ENCODE data around the gene TRMU.

The TRMU gene

DNA sequence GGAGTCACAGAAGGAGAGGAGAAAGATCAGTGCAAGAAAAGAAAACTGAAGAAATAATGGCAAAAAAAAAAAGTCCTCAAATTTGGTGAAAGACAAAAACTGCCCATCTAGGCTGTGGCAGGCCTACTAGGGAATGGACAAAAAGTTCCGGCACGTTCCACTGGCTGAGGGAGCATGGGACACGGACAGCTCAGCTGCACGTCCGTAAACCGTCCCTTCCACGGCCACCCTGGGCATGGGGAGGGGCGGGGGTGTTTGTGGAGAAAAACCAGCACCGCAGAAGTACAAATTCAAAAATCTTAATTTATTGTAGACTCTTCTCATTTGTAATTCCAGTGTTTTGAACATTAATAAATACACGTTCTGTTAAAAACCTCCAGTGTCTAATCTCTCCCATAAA lies 25.4 kb downstream of the TRMU start:
- no peaks in the 10 kb centered on the region for H3K27me3 ChIP-seq (ENCODE audit: low read depth, low read length)
- H3K4me3 ChIP-seq (ENCODE audit: low read depth in 1 of 2, low read length in 2 of 2) = no peak overlapping the region
- H3K27ac ChIP-seq (ENCODE audit: low read length) = no peak overlapping the region
- H3K4me1 ChIP-seq (ENCODE audit: control insufficient read depth in 1 of 2, insufficient read depth in 2 of 2, low read length in 2 of 2) = no peaks in the 10 kb centered on the region
- no peaks in the 10 kb centered on the region for H3K9me3 ChIP-seq (ENCODE audit: control insufficient read depth in 1 of 2, low read length in 2 of 2)
- H3K36me3 ChIP-seq (ENCODE audit: control insufficient read depth in 1 of 2, insufficient read depth in 2 of 2, low read length in 2 of 2) = peaks cover 0 to 18% of the 10 kb centered on the region in 2 donors

DNA sequence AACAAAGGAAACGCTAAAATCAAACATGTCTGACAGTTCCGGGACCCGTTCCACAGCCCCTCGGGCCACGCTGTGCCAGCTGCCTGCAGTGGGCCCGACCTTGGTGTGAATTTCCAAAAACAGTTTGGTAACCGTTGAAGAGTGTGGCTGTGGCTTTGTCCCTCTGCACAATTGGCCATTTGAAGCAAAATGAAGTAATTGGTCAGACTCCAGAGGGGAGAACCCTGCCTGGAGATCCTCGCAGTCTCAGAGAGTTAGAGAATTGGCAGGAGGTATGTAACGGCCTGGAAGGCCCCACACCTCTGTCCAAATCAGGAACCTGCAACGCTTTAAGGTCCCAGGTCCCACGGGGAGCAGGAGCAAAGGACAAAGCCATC lies 26.3 kb downstream of the TRMU start:
- Histone ChIP-seq H3K4me3 (ENCODE audit: low read depth in 1 of 2, low read length in 2 of 2) (no peak overlapping the region), H3K9me3 (ENCODE audit: control insufficient read depth in 1 of 2, low read length in 2 of 2) (no peaks in the 10 kb centered on the region), H3K27me3 (ENCODE audit: low read depth, low read length) (peaks cover 3% of the 10 kb centered on the region), H3K36me3 (ENCODE audit: control insufficient read depth in 1 of 2, insufficient read depth in 2 of 2, low read length in 2 of 2) (peaks cover 0 to 9% of the 10 kb centered on the region in 2 donors), H3K4me1 (ENCODE audit: control insufficient read depth in 1 of 2, insufficient read depth in 2 of 2, low read length in 2 of 2) (no peaks in the 10 kb centered on the region), H3K27ac (ENCODE audit: low read length) (no peak overlapping the region)

DNA sequence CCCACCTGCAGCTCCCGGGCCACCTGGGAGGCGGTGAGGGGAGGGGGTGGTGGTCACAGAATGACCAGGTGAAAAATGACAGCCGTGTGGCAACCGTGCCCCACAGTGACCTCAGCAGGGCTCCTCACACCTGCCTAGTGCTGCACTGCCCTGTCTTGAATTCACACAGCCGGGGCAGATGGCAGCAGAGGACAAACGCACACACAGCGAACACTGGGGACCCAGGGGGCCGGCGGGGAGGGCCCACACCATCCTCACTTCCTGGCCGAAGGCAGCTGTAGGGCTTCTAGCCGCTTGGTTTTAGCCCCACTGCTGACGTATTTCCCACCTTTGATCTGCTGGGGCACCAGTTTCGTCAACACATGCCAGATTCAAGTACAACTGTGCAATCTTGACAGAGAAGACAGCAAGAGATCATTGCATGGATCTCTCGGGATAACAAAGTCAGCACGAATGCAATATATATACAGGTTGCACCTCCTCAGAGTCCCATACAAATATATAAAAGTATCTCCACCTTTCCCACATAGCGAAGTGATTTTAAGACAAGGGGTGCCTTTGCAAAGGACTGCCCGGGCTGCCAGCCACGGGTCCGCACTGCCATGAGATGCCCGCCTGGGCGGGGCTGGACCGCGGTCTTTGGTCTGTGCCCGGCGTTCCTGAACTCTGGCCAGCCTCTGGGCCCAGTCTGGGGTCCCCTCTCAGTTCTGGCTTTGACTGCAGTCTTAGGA lies 26.9 kb downstream of the TRMU start:
- H3K4me3 ChIP-seq (ENCODE audit: low read depth in 1 of 2, low read length in 2 of 2) = no peak overlapping the region
- peaks cover 4% of the 10 kb centered on the region for H3K27me3 ChIP-seq (ENCODE audit: low read depth, low read length)
- no peak overlapping the region for H3K27ac ChIP-seq (ENCODE audit: low read length)
- H3K9me3 ChIP-seq (ENCODE audit: control insufficient read depth in 1 of 2, low read length in 2 of 2) = no peaks in the 10 kb centered on the region
- no peaks in the 10 kb centered on the region for H3K4me1 ChIP-seq (ENCODE audit: control insufficient read depth in 1 of 2, insufficient read depth in 2 of 2, low read length in 2 of 2)
- peaks cover 0 to 5% of the 10 kb centered on the region in 2 donors for H3K36me3 ChIP-seq (ENCODE audit: control insufficient read depth in 1 of 2, insufficient read depth in 2 of 2, low read length in 2 of 2)

DNA sequence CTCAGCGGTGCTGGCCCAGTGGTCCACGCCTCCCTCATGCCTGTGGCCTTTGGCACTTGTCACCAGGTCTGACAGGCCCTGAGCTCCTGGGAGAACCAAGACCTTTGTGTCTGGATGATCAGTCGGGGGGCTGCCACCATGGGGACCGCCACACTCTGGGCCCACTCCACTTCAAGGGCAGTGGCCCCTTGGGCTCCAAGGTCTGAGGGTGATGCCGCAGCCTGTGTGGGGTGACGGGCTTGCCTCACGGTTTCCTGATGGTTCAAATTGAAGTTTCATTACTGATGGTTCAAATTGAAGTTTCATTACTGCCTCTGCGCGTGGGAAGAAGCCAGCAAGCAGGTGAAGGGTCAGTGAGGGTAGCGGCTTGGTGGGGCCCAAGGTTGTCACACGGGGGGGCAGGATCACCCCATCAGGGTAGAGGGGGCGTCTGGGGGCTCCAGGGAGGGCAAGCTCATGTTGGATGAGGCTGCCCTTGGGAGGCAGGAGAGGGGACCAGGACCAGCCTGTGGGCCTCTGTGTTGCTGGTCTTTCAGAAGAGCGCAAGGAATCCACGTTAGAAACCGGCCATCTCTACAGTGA lies 27.5 kb downstream of the TRMU start:
- Histone ChIP-seq H3K9me3 (ENCODE audit: control insufficient read depth in 1 of 2, low read length in 2 of 2) (no peaks in the 10 kb centered on the region), H3K4me1 (ENCODE audit: control insufficient read depth in 1 of 2, insufficient read depth in 2 of 2, low read length in 2 of 2) (no peaks in the 10 kb centered on the region), H3K27me3 (ENCODE audit: low read depth, low read length) (peaks cover 5% of the 10 kb centered on the region), H3K4me3 (ENCODE audit: low read depth in 1 of 2, low read length in 2 of 2) (no peak overlapping the region), H3K36me3 (ENCODE audit: control insufficient read depth in 1 of 2, insufficient read depth in 2 of 2, low read length in 2 of 2) (peaks cover 0 to 4% of the 10 kb centered on the region in 2 donors), H3K27ac (ENCODE audit: low read length) (no peak overlapping the region)

DNA sequence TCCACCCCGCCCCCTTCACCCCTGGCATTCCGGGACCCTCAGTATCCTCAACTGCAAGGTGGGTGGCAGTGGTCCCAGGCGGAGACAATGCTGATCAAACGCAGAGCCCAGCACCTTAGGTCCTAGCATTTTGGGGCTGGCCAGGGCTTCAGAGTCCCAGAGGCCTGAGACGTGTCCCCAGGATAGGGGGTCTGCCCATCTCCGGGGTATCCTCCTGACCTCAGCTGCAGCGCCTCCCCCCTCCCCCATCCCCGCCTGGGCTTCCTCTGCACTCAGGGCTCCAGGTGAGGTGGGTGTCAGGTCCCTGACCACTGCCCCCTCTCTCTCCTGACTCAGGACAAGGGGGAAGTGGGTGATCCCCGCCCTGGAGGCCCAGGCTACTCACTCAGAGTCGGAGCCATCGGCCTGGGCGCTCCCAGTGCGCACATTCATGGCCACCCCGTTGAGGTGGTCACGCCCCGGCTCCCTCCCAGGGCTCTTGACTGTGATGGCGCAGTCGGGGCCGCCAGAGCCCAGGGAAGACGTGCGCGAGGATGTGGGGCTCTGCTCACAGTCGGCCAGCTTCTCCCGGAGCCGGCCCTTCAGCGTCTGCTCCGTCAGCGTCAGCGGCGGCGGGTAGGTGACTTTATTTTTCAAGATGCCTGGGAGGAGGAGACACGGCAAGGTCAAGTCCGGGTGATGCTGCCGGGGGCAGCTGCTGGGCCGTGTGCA lies 28.3 kb downstream of the TRMU start:
- Histone ChIP-seq H3K9me3 (ENCODE audit: control insufficient read depth in 1 of 2, low read length in 2 of 2) (no peaks in the 10 kb centered on the region), H3K4me1 (ENCODE audit: control insufficient read depth in 1 of 2, insufficient read depth in 2 of 2, low read length in 2 of 2) (no peaks in the 10 kb centered on the region), H3K27me3 (ENCODE audit: low read depth, low read length) (peaks cover 5% of the 10 kb centered on the region), H3K36me3 (ENCODE audit: control insufficient read depth in 1 of 2, insufficient read depth in 2 of 2, low read length in 2 of 2) (peaks cover 0 to 1% of the 10 kb centered on the region in 2 donors), H3K4me3 (ENCODE audit: low read depth in 1 of 2, low read length in 2 of 2) (no peak overlapping the region), H3K27ac (ENCODE audit: low read length) (no peak overlapping the region)

DNA sequence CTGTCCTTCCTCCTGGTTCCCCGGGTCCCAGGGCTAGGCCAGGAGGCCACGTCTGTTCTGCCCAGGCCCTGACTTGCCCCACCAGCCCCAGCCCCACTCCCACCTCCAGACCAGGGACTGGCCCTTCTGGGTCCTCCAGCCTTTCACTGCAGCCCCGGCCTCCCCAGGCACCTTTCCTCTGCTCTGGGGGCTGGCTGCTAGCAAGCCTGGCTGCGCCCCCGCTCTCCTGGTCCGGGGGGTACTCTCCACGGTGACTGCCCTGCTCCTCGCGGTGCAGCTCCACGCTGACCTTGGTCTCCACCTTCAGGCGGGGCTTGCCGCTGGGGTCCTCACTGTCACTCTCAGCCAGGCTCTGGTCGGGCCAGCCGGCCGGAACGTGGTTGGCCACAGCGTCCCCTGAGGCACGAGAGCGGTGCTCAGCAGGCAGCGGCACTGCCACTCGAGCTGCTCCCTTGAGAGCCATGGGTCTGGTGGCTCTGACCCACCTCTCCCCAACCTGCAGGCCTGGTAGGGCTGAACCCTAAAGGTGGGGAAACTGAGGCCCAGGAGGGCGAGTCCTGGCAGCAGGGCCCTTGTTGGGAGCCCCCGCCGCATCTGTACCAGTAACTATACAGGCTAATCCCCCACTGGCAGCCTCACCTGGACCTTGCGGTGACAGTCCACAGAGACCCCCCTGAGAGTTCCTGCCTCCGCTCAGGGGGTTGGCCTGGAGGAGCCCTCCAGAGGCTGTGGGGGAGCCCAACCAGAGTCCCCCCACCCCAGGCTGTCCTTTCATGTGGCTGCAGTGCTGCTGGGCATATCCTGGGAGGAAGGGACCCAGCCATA lies 29.0 kb downstream of the TRMU start:
- no peak overlapping the region for H3K27ac ChIP-seq (ENCODE audit: low read length)
- peaks cover 5% of the 10 kb centered on the region for H3K27me3 ChIP-seq (ENCODE audit: low read depth, low read length)
- no peak overlapping the region for H3K4me3 ChIP-seq (ENCODE audit: low read depth in 1 of 2, low read length in 2 of 2)
- no peaks in the 10 kb centered on the region for H3K4me1 ChIP-seq (ENCODE audit: control insufficient read depth in 1 of 2, insufficient read depth in 2 of 2, low read length in 2 of 2)
- H3K9me3 ChIP-seq (ENCODE audit: control insufficient read depth in 1 of 2, low read length in 2 of 2) = no peaks in the 10 kb centered on the region
- H3K36me3 ChIP-seq (ENCODE audit: control insufficient read depth in 1 of 2, insufficient read depth in 2 of 2, low read length in 2 of 2) = no peaks in the 10 kb centered on the region

DNA sequence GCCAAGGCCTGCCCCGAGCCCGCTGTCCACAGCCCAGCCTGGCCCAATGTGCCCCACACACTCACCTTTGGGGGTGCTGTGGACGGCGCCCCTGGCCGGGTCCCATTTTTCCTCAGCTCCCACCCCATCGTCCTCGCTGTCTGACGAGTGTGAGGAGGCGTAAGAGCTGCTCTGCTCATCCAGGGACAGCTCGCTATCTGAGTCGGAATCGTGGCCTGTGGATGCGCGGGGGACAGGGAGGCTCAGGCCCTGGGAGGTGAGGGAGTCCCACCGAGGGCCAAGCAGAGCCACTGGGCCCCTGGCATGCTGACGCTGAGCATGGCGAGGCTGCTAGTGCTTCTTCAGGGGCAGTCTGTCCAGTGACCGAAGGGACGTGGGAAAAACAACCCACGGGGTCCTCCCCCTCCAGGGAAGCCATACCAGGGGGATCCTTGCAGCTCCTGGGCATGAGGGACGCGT lies 29.7 kb downstream of the TRMU start:
- H3K9me3 ChIP-seq (ENCODE audit: control insufficient read depth in 1 of 2, low read length in 2 of 2) = no peaks in the 10 kb centered on the region
- H3K27ac ChIP-seq (ENCODE audit: low read length) = no peak overlapping the region
- no peaks in the 10 kb centered on the region for H3K4me1 ChIP-seq (ENCODE audit: control insufficient read depth in 1 of 2, insufficient read depth in 2 of 2, low read length in 2 of 2)
- H3K36me3 ChIP-seq (ENCODE audit: control insufficient read depth in 1 of 2, insufficient read depth in 2 of 2, low read length in 2 of 2) = no peaks in the 10 kb centered on the region
- peaks cover 5% of the 10 kb centered on the region for H3K27me3 ChIP-seq (ENCODE audit: low read depth, low read length)
- no peak overlapping the region for H3K4me3 ChIP-seq (ENCODE audit: low read depth in 1 of 2, low read length in 2 of 2)

DNA sequence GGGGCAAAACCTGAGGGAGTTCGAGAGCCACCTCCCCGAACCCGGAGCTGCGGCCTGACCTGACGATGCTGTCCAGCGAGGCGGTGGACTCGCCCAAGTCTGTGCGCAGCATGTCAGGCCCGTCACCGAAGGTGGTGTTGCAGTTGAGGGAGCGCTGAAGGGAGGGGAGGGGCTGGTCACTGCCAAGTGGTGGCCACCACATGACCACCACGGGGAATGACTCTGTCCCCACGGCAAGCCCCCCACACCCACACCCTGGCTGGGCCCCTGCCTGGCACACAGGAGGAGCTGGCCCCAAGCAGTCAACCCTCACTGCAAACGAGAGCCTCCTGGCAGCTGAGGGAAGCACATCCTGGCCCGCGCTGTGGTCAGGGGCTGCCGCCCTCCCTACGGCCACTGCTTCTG lies 30.8 kb downstream of the TRMU start:
- H3K27me3 ChIP-seq (ENCODE audit: low read depth, low read length) = peaks cover 5% of the 10 kb centered on the region
- no peaks in the 10 kb centered on the region for H3K36me3 ChIP-seq (ENCODE audit: control insufficient read depth in 1 of 2, insufficient read depth in 2 of 2, low read length in 2 of 2)
- H3K4me3 ChIP-seq (ENCODE audit: low read depth in 1 of 2, low read length in 2 of 2) = no peak overlapping the region
- H3K27ac ChIP-seq (ENCODE audit: low read length) = no peak overlapping the region
- no peaks in the 10 kb centered on the region for H3K4me1 ChIP-seq (ENCODE audit: control insufficient read depth in 1 of 2, insufficient read depth in 2 of 2, low read length in 2 of 2)
- H3K9me3 ChIP-seq (ENCODE audit: control insufficient read depth in 1 of 2, low read length in 2 of 2) = no peaks in the 10 kb centered on the region

DNA sequence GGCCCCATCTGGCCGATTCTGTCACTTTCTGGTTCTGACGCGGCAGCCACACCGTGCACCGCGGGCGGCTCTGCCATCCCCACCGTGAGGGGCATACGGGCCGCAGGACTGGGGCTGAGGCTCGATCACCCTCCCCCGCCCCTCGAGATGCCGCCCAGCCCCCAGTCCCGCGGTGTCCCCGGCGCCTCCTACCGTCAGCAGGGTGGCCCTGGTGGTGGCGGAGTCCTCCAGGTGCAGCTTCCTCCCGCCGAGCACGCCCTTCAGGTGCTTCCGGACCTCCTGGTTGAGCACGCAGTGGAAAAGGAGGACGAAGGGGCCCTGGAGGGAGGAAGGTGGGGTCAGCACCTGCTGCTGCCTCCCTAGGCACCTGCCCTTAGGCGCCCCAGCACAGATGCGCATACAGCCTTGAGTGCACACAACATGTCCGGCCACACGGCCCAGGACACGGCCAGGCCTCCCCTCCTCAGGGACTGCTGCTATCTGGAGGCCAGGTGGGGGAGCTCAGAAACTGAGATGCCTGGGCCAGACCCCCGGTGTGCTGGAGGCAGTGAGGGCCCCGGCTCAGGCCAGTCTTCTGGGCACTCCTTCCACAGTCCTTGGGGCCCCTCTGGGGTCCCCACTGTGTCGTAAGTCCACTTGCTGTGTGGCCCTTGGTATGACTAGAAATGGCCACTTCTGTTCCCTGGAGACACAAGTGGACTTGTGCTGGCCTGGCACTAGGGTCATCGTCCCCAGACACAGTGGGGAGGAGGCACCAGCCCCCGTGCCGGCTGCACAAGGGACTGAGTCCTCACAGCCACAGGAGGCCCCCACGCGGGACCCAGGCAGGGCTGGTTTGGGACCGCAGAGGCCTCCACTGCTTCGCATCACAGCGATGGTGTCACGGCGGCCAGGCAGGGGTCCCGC lies 31.5 kb downstream of the TRMU start:
- H3K27me3 ChIP-seq (ENCODE audit: low read depth, low read length) = peaks cover 5% of the 10 kb centered on the region
- no peak overlapping the region for H3K27ac ChIP-seq (ENCODE audit: low read length)
- H3K4me3 ChIP-seq (ENCODE audit: low read depth in 1 of 2, low read length in 2 of 2) = no peak overlapping the region
- H3K9me3 ChIP-seq (ENCODE audit: control insufficient read depth in 1 of 2, low read length in 2 of 2) = no peaks in the 10 kb centered on the region
- H3K36me3 ChIP-seq (ENCODE audit: control insufficient read depth in 1 of 2, insufficient read depth in 2 of 2, low read length in 2 of 2) = no peaks in the 10 kb centered on the region
- no peaks in the 10 kb centered on the region for H3K4me1 ChIP-seq (ENCODE audit: control insufficient read depth in 1 of 2, insufficient read depth in 2 of 2, low read length in 2 of 2)

DNA sequence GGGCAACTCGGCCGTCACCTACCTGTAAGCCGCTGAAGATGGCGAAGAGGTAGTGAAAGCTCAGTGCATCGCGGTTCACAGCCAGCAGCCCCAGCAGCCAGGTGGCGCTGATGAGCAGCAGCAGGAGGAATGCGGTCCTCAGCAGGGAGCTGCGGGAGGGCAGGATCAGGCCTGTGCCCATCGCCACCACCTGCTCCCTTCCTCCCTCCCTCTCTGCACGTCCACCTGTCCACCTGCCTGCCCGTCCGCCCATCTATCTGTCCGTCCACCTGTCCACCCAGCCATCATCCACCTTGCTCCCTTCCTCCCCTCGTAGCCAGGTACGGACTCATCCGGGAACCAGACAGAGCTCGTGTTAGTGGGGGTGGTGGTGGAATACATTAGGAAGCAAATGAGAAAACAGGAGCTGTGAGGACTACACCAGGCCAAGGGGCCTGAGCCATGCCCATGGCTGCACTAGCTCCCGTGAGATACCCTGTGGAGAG lies 32.2 kb downstream of the TRMU start:
- no peak overlapping the region for H3K27ac ChIP-seq (ENCODE audit: low read length)
- no peaks in the 10 kb centered on the region for H3K4me1 ChIP-seq (ENCODE audit: control insufficient read depth in 1 of 2, insufficient read depth in 2 of 2, low read length in 2 of 2)
- no peak overlapping the region for H3K4me3 ChIP-seq (ENCODE audit: low read depth in 1 of 2, low read length in 2 of 2)

More for the DNA sequence above, 32.2 kb downstream of the TRMU start:
- Histone ChIP-seq H3K36me3 (ENCODE audit: control insufficient read depth in 1 of 2, insufficient read depth in 2 of 2, low read length in 2 of 2) (no peaks in the 10 kb centered on the region), H3K9me3 (ENCODE audit: control insufficient read depth in 1 of 2, low read length in 2 of 2) (no peaks in the 10 kb centered on the region), H3K27me3 (ENCODE audit: low read depth, low read length) (peaks cover 5% of the 10 kb centered on the region)

Measured in muscle layer of duodenum (tissue), 2 donors.